ENCODE data around the gene CARD9. TPM values are rescaled to one million over a fixed set of nuclear protein-coding genes. Genes with fewer than 3 reads are reported as not detected.

The CARD9 gene
- total RNA-seq, 1 experiment from 2014 or later = 0.28 TPM

- DNase-seq = no peak
- Histone ChIP-seq H3K27me3 (ENCODE audit: control insufficient read depth, insufficient read depth, low read length) (no peaks in the 10 kb centered on the region), H3K36me3 (replicated peaks; ENCODE audit: control insufficient read depth, insufficient read depth, low read length) (no peaks in the 10 kb centered on the region), H3K4me3 (ENCODE audit: insufficient read depth, low read depth, low read length) (no peak overlapping the region)
Observed at GRCh38 chr9:136318776-136319241, 54.7 kb downstream of the CARD9 start.

- Histone ChIP-seq H3K27me3 (ENCODE audit: control insufficient read depth, insufficient read depth, low read length) (no peaks in the 10 kb centered on the region), H3K36me3 (replicated peaks; ENCODE audit: control insufficient read depth, insufficient read depth, low read length) (no peaks in the 10 kb centered on the region), H3K4me3 (ENCODE audit: insufficient read depth, low read depth, low read length) (no peak overlapping the region)
- DNase-seq = no peak
Observed at GRCh38 chr9:136318111-136318775, 55.2 kb downstream of the CARD9 start.

GRCh38 chr9:136317695-136318094, 55.8 kb downstream of the CARD9 start:
- no peak for DNase-seq
- no peak overlapping the region for H3K4me3 ChIP-seq (ENCODE audit: insufficient read depth, low read depth, low read length)
- no peaks in the 10 kb centered on the region for H3K27me3 ChIP-seq (ENCODE audit: control insufficient read depth, insufficient read depth, low read length)
- no peaks in the 10 kb centered on the region for H3K36me3 ChIP-seq (replicated peaks; ENCODE audit: control insufficient read depth, insufficient read depth, low read length)

DNA sequence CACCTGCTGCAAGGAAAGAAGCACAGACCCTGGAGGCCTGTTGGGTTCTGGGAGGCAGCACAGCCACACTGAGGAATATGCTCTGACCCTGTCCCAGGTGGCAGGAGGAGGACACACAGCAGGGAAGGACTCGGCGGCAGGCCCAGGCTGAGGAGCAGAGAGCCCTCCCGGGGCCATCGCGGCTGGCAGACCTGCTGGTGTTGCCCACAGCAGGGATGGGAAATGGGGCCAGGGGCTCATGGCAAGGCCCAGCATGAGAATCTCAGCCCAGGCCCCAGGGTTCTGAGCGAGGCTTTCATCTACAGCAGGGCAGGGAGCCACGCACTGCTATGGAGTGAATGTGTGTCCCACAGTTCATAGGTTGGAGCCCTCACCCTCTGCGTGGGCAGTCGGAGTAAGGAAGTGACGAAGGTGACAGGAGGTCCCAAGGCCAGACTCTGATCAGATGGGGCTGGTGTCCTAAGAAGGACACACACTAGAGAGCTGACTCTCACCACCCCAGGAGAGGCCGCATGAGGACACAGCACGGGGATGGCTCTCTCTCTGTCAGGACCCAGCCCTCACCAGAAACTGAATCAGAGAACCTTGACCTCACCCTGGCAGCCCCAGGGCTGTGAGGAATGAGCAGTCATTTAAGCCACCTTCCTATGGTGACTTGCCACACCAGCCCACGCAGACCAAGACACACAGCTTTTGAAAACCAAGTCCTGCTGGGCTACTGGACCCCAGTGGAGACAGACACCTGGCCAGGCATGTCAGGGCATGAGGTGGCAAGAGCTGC, 56.4 kb downstream of the CARD9 start:
- no peak for DNase-seq
- Histone ChIP-seq H3K27me3 (ENCODE audit: control insufficient read depth, insufficient read depth, low read length) (no peaks in the 10 kb centered on the region), H3K4me3 (ENCODE audit: insufficient read depth, low read depth, low read length) (no peak overlapping the region), H3K36me3 (replicated peaks; ENCODE audit: control insufficient read depth, insufficient read depth, low read length) (no peaks in the 10 kb centered on the region)

GRCh38 chr9:136316271-136316751, 57.2 kb downstream of the CARD9 start:
- no peaks in the 10 kb centered on the region for H3K27me3 ChIP-seq (ENCODE audit: control insufficient read depth, insufficient read depth, low read length)
- DNase-seq = no peak
- no peak overlapping the region for H3K4me3 ChIP-seq (ENCODE audit: insufficient read depth, low read depth, low read length)
- H3K36me3 ChIP-seq (replicated peaks; ENCODE audit: control insufficient read depth, insufficient read depth, low read length) = no peaks in the 10 kb centered on the region

DNA sequence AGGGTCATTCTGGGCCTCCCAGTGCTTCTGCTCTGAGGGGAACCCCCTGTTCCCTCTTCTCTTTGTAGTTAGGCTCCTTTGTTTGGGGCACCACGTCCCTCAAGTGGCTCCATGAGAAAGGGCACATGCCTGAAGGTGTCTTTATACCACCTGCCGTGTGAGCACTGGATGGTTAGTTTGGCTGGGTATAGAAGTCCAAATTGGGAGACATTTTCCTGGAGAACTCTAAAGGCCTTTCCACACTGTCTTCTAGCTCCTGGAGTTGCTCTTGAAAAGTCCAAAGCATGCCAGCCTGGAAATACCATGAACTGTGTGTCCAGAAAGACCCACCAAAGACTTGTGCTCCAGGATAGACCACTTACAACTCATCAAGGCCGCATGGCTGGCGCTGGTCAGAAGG, 58.5 kb downstream of the CARD9 start:
- Histone ChIP-seq H3K27me3 (ENCODE audit: control insufficient read depth, insufficient read depth, low read length) (no peaks in the 10 kb centered on the region), H3K4me3 (ENCODE audit: insufficient read depth, low read depth, low read length) (no peak overlapping the region), H3K36me3 (replicated peaks; ENCODE audit: control insufficient read depth, insufficient read depth, low read length) (no peaks in the 10 kb centered on the region)
- no peak for DNase-seq

DNA sequence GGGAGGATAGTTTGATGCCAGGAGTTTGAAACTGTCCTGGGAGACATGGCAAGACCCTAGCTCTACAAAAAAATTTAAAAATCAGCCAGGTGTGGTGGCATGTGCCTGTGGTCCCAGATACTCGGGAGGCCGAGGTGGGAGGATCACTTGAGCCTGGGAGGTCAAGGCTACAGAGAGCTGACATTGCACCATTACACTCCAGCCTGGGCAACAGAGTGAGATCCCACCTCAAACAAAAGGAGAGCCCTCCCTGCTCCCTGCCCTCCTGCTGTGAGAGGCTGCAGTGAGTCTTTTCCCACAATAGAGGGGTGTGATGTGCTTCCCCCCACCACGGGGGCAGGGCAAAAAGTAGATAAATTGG, 59.4 kb downstream of the CARD9 start:
- DNase-seq = no peak
- H3K36me3 ChIP-seq (replicated peaks; ENCODE audit: control insufficient read depth, insufficient read depth, low read length) = no peaks in the 10 kb centered on the region
- H3K4me3 ChIP-seq (ENCODE audit: insufficient read depth, low read depth, low read length) = no peak overlapping the region
- H3K27me3 ChIP-seq (ENCODE audit: control insufficient read depth, insufficient read depth, low read length) = no peaks in the 10 kb centered on the region

Other genes with a start within 250 kb of the CARD9 start
- 0.07 TPM in 1 of 2 replicates, not detected in the other for gene LHX3, start 168.5 kb downstream of the CARD9 start, total RNA-seq (2014; rRNA removed; shearing (Covaris generic))
- 22.6 and 24.6 TPM in 2 replicates for gene QSOX2, start 127.9 kb downstream of the CARD9 start, total RNA-seq (2014; rRNA removed; shearing (Covaris generic))
- gene CCDC187, start 69.6 kb downstream of the CARD9 start, total RNA-seq (2014; rRNA removed; shearing (Covaris generic)) = 0.04 TPM in 1 of 2 replicates, not detected in the other
- 17.3 and 22.2 TPM in 2 replicates for gene GPSM1, start 46.1 kb downstream of the CARD9 start, total RNA-seq (2014; rRNA removed; shearing (Covaris generic))
- gene DNLZ, start 9.9 kb downstream of the CARD9 start, total RNA-seq (2014; rRNA removed; shearing (Covaris generic)) = 11.2 and 20.2 TPM in 2 replicates
- gene SNAPC4, start 26.5 kb upstream of the CARD9 start, total RNA-seq (2014; rRNA removed; shearing (Covaris generic)) = 13.3 and 14.0 TPM in 2 replicates
- gene ENTR1, start 36.9 kb upstream of the CARD9 start, total RNA-seq (2014; rRNA removed; shearing (Covaris generic)) = 116 and 141 TPM in 2 replicates
- 95.7 and 100 TPM in 2 replicates for gene PMPCA, start 37.0 kb upstream of the CARD9 start, total RNA-seq (2014; rRNA removed; shearing (Covaris generic))
- gene INPP5E, start 66.2 kb upstream of the CARD9 start, total RNA-seq (2014; rRNA removed; shearing (Covaris generic)) = 12.4 and 15.2 TPM in 2 replicates
- gene SEC16A, start 109.4 kb upstream of the CARD9 start, total RNA-seq (2014; rRNA removed; shearing (Covaris generic)) = 17.7 and 23.2 TPM in 2 replicates
- 32.2 and 33.3 TPM in 2 replicates for gene NOTCH1, start 172.4 kb upstream of the CARD9 start, total RNA-seq (2014; rRNA removed; shearing (Covaris generic))

Data from H7 (cell line).